Stimulated activated CD8-positive, alpha-beta memory T cell treated with anti-CD3 and anti-CD28 coated beads, Interleukin-7, amount 100 ng/mL, for 48 hours (primary cell): Measurements from ENCODE around the gene KDM5B.
A peak's percentile ranks its signal among the peaks of the same experiment; 100 is the strongest.
"Not testable (repeated sequence)": the region's sequence is repeated elsewhere in the genome, so short reads cannot be mapped to it uniquely, and the experiment has no call there.

Experiments
- DNase-seq, 2 donors: peaks; one replicate each; pipeline ENCODE4 v3.0.0-alpha.2; 2020; ENCODE audit warnings: low read depth in 1 of 2; ENCODE audit errors: extremely low read depth in 1 of 2

KDM5B gene

DNA sequence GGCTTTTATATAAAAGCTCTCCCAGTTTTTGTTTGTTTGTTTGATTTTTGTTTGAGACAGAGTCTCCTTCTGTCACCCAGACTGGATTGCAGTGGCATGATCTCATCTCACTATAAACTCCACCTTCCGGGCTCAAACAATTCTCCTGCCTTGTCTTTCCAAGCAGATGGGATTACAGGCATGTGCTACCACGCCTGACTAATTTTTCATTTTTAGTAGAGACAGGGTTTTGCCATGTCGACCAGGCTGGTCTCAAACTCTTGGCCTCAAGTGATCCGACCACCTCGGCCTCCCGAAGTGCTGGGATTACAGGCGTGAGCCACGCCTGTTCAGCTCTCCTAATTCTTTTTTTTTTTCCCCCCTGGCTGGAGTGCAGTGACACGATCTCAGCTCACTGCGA lies 6.9 kb upstream of the KDM5B start:
- DNase-seq: no peak

DNA sequence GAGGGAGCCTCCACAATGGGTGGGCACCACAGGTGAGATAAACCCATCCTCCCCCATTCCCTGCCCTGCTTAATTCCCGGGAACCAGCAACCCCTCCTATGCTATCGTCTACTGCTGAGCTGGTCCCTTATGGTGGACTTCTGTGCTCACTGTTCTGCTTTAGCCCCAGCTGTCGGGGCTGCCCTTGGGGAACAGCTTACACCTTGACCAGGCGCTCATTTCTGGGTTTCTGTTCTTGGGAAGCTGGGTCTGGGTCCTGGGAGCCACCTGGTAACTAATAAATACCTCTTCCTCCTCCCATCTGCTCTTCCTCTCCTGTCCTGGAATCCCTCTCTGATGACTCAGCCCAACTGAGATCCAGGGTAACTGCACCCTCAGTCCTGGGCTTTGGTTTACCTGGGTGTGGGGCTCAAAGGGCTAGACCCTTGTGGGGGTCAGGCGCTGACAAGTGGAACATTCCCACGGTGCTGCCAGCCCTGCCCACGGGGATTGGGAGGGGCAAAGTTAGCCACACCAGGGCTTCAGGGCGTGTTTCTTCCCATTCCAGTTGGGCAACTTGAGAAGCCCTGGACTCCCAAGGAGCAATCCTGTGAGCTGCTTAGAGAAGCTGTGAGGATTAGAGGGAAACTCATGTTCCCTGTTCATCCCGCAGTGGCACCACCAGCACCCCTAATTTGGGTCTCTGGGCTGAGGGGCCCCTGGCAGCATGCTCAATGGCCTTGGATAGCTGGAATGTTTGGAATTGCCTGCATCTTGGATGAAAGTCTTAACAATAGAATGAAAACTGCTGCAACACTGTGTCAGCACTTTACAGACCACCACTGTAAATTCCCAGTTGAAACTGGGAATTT lies 4.2 kb upstream of the KDM5B start:
- no peak for DNase-seq

DNA sequence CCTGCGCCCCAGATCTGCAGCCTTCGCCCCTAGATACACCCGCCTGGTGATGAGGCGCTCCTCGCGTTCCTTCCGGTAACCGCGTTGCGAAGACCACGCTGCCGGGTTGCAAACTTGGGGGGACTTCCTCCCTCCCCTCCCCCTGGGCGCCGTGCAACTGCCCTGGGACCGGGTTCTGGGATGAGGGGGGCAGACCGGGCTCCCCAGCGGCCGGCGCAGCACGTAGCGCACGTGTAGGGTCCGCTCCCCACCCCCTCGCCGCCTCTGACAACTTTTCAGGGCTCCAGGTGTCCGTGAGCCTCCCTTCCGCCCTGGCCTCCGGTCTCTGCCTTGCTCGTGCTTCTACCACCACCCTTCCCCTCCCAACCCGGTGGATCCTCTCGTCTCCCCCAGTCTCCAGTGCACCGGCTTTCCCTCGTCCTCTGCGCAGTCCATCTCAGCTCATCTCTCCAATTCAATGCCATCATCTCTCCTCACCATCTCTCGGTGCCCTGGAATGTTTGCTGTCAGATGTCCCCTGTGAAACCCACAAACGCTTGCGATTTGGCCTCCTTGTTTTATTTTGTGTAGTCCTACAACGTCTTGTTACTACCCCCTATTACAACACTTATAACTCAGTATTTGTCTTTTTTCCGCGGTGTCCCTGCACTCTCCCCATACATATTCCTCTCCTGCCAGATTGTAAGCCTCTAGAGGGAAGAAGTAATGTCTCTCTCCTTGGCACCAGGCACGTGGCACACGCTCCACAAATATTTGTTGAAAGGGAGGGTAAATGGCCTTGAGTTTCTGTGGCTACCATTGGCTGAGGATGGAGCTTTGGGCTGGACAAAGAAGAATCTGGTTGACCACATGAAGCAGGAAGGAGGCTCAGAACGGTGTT lies 3.3 kb upstream of the KDM5B start:
- no peak for DNase-seq

DNA sequence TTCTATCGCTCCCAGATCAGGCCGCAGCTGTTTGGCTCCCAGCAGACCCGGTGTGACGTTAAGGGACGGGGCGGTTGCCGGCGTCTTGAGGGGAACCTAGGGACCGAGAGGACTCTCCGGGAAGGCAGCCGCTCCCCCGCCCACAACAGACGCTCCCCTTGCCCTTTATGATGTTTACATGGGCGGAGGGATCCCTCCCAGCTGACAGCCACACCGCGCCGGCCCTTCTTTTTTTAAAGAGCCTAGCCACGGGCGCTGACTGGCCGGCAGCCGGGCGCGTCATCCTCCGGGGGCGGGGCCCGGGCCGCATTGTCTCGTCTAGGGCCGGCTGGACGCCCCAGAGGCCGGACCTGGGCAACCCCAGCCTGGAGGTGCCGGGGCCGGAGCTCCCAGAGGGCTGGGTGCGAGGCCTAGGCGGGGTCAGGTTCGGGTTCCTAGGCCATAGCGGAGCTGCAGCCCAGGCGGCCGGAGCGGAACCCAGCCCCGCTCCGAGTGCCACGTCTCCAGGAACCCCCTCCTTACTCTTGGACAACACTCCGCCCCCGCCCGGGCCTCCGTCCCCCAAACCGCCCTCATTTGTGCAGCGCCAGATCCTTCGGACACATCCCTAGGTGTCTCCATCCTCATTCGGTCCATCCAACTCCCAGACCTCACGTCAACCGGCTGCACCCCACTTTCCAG lies 2.5 kb upstream of the KDM5B start, which contains the start of gene PCAT6:
TSS of gene PCAT6 (plus strand) at position 340 of the 681 bp plus-strand sequence.
- peak; percentile 71 to 87 for DNase-seq

DNA sequence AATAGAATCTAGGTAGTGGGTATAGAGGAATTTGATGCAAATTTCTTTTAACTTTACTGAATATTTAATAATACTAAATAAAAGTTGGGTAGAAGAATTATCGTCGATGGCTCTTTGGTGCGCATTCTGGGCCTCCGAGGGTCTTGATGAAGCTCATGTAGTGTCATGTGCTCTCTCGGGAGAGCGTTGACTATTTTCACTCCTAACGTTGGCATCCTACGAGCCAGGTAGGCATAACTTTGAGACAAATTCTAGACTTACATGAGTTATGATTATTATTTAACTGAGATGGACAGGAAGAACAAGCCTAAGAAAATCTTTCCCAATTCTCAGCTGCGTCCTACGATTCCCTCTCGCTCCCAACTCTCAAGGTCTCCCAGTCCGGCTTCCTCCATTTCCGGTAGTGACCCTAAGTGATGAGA lies 2.0 kb upstream of the KDM5B start:
- DNase-seq: no peak

DNA sequence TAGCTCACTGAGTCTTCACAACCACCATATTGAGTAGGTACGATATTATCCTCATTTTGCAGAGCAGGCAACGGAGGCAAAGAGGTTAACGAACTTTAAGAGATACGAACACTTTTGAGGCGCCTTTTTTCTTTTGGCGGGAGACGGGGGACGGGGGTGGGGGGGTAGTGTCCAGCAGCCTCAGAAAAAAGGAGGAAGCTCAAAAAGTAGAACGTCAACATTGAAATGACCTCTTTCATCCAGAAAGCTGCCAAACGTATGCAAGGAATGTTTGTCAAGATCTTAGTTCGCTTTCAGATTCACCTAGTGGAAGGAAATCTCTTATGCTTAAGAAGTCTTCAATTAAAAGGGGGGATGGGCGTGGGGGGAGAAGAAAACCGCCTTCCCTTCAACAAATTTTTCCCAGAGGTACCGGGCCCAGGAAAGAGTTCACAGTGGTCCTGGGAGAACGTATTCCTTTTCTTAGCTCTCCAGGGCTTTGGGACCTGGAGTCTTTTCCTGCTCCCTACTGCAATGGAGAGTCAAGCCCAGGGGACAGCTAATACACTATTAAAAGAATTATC lies 1.5 kb upstream of the KDM5B start:
- DNase-seq: no peak

DNA sequence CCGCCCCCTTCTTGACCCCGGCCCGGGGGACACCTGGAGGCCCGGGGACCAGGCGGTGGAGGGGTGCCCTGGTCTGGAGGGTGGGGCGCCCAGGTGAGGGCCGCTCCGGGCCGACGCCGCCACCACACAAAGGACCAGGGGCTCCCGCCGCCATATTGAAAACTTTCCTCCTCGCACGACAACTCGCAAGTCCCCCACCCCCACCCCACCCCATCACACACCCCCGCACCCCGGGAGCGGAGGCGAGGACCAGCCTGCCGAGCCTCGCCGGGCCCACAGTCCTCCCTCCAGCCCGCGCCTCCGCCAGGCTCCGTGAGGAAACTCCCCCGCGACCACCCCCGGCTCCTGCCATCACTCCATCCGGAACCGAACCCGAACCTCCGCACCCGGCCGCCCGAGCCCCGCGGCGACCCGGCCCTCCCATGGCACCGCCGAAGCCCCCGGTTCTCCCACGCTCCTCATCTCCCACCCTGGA lies 733 bp downstream of the KDM5B start:
- DNase-seq: peak in 1 of 2 donors; percentile 7

DNA sequence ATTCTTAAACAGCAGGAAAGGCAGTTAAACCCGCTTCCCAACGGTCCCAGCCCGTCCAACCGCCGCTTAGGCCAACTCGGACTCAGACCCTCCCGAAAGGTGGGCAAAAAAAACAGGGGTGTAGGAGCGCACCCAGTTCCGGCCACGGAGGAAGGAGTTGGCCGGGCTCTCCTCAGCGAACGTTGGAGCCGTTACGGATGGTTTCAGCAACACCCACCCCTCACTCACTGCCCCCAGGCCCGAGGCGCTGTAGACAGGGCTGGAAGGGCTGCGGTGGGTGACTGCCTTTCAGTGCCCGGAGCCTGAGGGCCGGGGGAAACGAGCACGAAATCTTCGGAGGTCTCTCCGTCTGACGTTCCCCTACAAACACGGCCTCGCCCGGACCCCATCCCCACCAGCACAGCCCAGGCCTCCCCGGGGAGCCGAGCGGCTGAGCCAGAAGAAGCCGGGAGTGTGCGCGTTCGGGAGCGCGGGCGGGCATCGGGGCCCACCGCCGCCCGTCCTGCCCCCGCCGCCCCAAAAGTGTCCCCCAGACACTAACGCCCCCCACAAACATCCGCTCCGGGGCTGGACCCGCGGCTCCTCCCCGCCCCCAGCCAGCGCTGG lies 1.3 kb downstream of the KDM5B start:
- peak in 1 of 2 donors; percentile 11 for DNase-seq

DNA sequence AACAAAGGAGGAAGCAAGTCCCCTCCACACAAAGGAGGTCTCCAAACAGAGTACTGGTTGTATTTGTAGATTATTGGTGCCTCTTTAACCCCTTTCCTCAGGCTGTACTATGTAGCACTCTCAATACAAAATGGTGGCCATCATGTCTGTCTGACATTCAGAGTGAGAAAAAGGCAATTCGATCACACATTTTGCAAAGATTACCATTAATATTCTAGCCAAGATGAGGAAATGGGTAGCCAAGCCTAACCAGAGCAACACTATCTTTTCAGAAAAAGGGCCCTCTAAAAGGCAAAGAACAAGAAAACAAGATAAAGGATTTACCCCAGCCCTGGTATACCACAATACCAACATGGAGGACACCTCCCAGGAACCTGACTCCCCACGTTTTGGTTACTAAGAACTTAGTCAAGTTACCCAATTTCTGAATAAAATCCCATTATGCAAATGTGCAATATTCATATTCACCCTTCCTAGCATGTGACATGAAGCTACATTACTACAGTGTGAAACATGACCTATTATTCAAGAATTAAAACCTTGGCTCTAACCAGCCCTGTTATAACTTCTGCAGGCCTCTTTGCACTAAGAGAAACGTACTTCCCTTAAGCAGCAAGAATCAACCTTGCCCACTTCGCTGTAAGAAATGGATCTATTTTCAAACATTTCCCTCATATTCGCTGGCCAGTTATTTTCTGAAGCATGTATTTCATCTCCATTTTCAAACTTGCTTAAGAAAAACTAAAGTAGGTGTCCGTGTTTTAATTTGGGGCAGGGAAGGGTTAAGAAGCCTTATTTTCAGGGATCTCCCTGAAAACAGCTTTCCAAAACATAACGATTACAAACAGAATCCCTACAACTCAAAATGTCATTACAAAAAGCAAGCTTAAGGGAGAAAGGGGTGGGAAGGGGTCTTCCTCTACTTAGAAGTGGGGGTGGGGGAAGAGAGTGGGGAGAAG lies 2.1 kb downstream of the KDM5B start:
- peak in 1 of 2 donors; percentile 18 for DNase-seq

DNA sequence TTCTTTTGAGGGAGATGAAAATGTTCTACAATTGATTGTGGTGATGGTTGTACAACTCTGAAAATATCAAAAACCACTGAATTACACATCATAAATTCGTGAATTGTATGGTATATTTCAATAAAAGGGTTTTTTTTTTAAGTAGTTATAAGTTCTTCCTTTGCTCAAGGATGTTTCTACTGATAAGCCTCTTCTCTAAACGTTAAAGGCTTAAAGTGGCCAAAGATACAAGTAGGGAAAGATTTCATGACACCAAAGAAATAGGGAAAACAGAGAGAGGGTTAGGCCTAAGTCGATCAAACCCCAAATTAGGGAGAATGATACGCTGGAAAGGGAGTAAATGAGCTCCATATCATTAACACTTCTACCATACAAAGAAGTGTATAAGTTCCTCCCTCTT lies 4.1 kb downstream of the KDM5B start:
- DNase-seq: no peak

DNA sequence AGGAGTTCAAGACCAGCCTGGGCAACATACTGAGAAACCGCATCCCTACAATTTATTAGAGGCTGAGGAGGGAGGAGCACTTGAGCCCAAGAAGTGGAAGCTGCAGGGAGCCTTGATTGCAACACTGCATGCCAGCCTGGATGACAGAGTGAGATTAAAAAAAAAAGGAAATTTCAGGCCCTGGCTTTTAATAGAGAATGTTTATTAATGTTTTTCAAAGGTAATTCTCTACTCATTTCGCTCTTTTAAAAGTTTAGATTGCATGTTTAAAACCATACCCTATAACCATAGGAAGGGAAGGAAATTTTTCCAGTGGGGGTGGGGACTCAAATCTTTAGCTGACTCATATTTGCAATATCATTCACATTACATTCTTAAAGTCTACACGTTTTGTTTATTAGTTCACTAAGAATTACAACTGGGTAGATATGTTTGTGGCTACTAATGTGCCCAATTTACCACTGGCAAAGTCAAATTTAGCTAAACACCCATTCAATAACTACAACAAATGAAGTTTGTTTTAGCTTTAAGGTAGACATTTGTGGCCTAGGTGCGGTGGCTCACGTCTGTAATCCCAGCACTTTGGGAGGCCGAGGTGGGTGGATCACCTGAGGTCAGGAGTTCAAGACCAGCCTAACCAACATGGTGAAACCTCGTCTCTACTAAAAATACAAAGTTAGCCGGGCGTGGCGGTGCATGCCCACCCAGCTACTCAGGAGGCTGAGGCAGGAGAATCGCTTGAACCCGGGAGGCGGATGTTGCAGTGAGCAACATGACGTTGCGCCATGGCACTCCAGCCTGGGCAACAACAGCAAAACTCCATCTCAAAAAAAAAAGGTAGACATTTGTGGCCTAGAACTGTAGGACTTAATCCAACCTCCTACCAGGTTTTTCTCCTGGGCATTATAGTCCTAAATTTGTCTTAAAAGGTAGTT lies 5.0 kb downstream of the KDM5B start:
- no peak for DNase-seq

DNA sequence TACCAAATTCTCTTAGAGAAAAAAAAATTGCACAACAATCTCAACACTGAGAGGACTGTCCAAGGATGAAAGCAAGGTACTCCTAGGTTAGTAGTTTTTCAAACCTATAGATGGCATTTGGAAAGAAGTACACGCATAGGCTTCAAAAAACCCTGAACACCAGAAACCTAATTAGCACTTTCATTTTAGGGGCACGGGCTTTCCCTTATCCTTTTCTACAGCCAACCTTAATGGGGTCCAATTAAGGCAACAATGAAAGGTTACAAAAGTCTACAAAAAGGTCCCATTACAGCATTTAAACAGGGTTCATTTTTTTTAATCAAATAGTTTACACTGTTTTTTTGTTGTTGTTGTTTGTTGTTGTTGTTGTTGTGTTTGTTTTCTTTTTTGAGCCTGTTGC lies 6.2 kb downstream of the KDM5B start:
- DNase-seq: no peak

DNA sequence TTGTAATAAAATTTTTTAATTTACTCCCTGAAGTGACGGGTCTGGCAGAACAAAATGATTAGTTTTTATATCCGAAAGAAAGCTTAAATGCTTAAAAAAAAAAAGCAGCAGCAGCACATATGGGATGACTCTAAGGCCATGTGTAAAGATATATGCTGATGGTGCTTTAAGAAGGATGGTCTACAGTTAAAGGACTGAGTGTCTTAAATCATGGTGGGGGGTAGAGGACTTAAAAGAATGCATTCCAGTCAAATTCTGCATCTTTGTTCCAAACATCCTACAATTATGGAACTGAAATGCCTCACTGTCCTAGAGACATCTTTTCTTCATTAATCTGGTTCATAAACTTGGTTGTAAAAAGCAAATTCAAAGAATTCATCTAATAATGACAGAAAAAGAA lies 7.0 kb downstream of the KDM5B start:
- DNase-seq: no peak

DNA sequence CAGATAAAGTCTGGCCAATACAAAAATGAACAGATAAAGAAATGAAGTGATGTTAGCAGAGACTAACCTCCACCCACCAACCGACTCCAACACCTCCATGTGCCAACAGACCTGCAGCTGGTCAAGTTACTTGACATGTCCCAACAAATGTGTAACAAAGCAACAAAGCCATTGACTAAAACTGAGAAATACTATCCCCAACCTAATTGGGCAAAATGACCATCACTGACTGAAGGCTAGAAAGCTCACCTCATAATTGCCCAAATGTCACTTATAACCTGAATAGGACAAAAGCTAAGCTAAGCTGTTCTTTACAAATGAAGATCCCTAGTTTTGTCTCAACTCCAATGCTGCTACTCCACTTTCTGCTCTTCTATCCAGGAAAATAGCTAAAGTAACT lies 7.5 kb downstream of the KDM5B start:
- no peak for DNase-seq

DNA sequence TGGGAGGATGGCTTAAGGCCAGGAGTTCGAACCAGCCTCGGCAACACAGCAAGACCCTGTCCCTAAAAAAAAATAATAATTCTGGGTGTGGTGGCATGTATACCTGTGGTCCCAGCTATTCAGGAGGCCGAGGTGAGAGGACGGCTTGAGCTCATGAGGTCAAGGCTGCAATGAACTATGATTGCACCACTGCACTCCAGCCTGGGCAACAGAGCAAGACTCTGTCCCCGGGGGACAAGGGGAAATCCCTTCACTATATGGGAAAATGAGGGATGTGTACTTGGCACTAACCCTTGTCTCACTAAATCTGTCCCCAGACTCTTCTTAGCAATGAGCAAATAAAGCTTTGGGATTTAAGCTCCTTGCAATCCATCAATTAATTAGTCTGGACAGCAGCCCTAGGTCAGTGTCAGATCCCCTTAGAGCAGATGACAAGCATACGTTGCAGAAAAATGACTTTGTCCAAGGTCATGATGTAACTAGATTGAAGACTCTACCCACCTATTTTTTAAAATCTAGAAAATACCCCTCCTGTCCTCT lies 9.4 kb downstream of the KDM5B start:
- DNase-seq: no peak

DNA sequence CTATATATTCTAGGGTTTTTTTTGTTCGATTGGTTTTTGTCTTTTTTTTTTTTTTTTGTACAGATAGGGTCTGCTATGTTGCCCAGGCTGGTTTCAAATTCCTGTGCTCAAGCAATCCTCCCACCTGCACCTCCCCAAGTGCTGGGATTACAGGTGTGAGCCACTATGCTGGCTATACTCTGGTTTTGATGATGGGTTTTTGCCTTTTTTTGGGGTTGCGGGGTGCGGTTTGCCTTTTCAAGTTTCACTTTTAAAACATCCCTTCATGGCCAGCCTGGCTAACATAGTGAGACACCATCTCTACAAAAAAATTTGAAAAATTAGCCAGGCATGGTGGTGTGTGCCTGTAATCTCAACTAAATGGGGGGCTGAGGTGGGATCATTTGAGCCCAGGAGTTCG lies 10.0 kb downstream of the KDM5B start:
- DNase-seq: no peak

DNA sequence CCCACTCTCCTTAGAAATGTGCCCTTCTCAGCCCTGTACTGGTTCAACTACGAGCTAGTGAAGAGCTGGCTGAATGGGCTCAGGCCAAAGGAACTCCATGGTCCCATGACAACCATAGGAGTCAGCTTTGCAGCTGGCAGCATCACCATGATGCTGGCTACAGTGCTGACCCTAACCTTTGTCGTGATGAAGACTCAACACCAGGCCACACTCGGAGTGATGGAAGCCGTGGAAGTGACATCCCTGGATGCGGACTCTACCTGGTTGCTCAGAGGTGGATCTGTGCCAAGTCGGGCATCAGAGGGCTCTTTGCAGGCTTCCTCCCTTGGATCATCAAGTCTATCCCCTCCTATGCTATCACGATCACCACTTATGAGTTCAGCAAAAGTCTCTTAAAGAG lies 11.6 kb downstream of the KDM5B start:
- DNase-seq: no peak

DNA sequence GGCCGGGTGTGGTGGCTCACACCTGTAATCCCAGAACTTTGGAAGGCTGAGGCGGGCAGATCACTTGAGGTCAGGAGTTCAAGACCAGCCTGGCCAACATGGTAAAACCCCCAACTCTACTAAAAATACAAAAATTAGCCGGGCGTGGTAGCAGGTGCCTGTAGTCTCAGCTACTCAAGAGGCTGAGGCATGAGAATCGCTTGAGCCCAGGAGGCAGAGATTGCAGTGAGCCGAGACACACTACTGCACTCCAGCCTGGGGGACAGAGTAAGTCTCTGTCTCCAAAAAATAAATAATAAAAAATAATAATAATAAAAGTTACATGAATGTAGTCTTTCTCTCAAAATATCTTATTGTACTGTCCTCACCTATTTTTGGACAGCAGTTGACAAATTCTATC lies 13.3 kb downstream of the KDM5B start:
- DNase-seq: not testable (repeated sequence)
